Esophagus squamous epithelium (tissue), 5 donors: Measurements from ENCODE around the gene FAM118A. TPM values are rescaled to one million over a fixed set of nuclear protein-coding genes. Genes with fewer than 3 reads are reported as not detected.
A peak's percentile ranks its signal among the peaks of the same experiment; 100 is the strongest.
"Not testable (repeated sequence)": the region's sequence is repeated elsewhere in the genome, so short reads cannot be mapped to it uniquely, and the experiment has no call there.

Experiments
- DNase-seq: peaks from one replicate; lab custom pipeline; 2025; lab: John Stamatoyannopoulos, UW
- H3K27ac ChIP-seq, 4 donors: fragments of 200-600 bp; sonication (generic); one replicate each; pipeline ENCODE4 v1.5.1; 2016 to 2019; ENCODE audit warnings: mild to moderate bottlenecking in 1 of 4
- H3K27me3 ChIP-seq, 4 donors: fragments of 200-600 bp; sonication (generic); 1 replicate in 3 of 4; 2 replicates in 1 of 4; pipeline versions ENCODE4 v1.5.1 to v1.6.0; 2017 to 2021; ENCODE audit warnings: antibody characterized with exemption in 1 of 4
- H3K36me3 ChIP-seq, 3 donors: fragments of 200-600 bp; sonication (generic); one replicate each; pipeline ENCODE4 v1.5.1; 2016 to 2019
- H3K4me1 ChIP-seq, 3 donors: fragments of 200-600 bp; sonication (generic); one replicate each; pipeline ENCODE4 v1.5.1; 2017 to 2019
- H3K4me3 ChIP-seq, 4 donors: fragments of 200-600 bp; sonication (generic); 1 replicate in 3 of 4; 2 replicates in 1 of 4; pipeline ENCODE4 v1.5.1; 2016 to 2019; ENCODE audit warnings: mild to moderate bottlenecking in 2 of 4, moderate library complexity in 1 of 4
- H3K9me3 ChIP-seq, 3 donors: fragments of 200-600 bp; sonication (generic); one replicate each; pipeline ENCODE4 v1.5.1; 2016 to 2019
- POLR2A ChIP-seq, 4 donors: fragments of 450-650 bp; IDR thresholded peaks; one replicate each; pipeline ENCODE4 v1.6.1; 2017; ENCODE audit warnings: antibody characterized with exemption in 4 of 4, mild to moderate bottlenecking in 4 of 4, moderate library complexity in 3 of 4
- WGBS, 2 donors: methylation state at CpG; one replicate each; pipeline ENCODE4 v1.1.5; 2018; 5-methylcytosine and 5-hydroxymethylcytosine counted together
- intact Hi-C: fragments of 100-400 bp; cut with DNase I; formaldehyde crosslinking; loops from one replicate; pipeline ENCODE4 v1.15.0; 2022
- total RNA-seq, 4 donors: library from RNA; depleted of rRNA; stranded (reverse); fragments of >200 nt; gene quantifications; one replicate each; pipeline ENCODE4 v1.1.0, GENCODE V29; 2016
- TF ChIP-seq, protein P1 (sequence below), 6 experiments: fragments of 450-650 bp in 4 of 6; fragments of 200-600 bp in 2 of 6; sonication (generic) in 2 of 6; IDR thresholded peaks; one replicate each; pipeline ENCODE4 v1.5.1; 2016 to 2019; ENCODE audit warnings: antibody characterized with exemption in 6 of 6, mild to moderate bottlenecking in 4 of 6, moderate library complexity in 4 of 6
- donor health status: DM: yes; HTN: yes; CAD: no.

The FAM118A gene
- total RNA-seq = 10 to 100 TPM; 12.5 to 95.4 (median 18.8) TPM

DNA sequence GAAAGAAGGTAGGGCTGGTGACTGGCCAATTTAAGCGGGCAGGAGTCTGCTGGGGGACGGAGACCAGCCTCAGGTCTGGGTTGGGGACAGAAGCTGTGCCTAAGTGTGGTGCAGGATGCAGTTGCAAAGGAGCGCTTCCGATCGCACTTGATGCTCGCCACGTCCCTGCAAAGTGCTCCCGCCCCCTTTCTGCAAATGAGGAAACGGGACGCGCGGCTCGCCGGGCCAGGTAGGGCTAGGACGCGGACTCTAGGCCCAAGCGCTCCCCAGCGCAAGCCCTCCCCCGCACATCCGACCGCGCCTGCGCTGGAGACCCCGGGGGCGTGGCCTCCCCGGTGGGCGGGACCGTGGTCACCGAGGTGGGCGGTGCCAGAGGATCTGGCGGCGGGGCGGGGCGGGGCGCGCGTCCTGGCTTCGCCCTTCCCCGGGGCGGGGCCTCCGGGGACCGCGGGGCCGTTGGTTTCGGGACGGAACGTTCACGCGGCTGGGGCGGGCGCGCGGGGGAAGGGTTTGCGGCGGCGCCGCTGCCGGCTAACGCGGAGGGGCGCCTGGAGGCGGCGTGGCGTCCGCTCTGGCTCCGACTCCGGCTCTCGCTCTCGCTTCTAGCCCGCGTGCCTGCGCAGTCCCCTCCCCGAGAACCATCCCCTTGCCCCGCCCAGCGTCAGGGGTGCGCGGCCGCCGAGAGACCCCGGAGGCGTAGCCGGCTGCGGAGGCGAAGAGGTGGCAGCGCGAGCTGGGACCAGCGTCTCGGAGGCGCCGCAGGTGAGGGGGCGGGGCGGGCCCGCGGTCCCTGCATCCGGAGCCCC lies at the start of gene FAM118A:
TSS of gene FAM118A (plus strand) at position 513 of the 806 bp plus-strand sequence. CDS start 12,446 bp downstream, outside the sequence.
- no peaks in the 10 kb centered on the region for H3K36me3 ChIP-seq
- peak in 3 of 4 donors; percentile 10 to 90 (median 77) for TF ChIP-seq POLR2A (IDR thresholded peaks at IDR 0.05)
- TF ChIP-seq, protein P1, sequence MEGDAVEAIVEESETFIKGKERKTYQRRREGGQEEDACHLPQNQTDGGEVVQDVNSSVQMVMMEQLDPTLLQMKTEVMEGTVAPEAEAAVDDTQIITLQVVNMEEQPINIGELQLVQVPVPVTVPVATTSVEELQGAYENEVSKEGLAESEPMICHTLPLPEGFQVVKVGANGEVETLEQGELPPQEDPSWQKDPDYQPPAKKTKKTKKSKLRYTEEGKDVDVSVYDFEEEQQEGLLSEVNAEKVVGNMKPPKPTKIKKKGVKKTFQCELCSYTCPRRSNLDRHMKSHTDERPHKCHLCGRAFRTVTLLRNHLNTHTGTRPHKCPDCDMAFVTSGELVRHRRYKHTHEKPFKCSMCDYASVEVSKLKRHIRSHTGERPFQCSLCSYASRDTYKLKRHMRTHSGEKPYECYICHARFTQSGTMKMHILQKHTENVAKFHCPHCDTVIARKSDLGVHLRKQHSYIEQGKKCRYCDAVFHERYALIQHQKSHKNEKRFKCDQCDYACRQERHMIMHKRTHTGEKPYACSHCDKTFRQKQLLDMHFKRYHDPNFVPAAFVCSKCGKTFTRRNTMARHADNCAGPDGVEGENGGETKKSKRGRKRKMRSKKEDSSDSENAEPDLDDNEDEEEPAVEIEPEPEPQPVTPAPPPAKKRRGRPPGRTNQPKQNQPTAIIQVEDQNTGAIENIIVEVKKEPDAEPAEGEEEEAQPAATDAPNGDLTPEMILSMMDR (IDR thresholded peaks at IDR 0.05) = peak in 1 of 6 experiments; percentile 7
- intact Hi-C loops = no loop called here
- WGBS, 2 donors = 3 to 5% methylated on average over 5 to 7 of the region's 95 CpGs
- peak; percentile 78 for DNase-seq
- peaks cover 12 to 56% (median 21%) of the 10 kb centered on the region in 3 donors for H3K4me1 ChIP-seq
- no peaks in the 10 kb centered on the region for H3K9me3 ChIP-seq
- H3K27me3 ChIP-seq = no peaks in the 10 kb centered on the region
- peak within 1 kb of the TSS; percentile 86 to 95 (median 90) for H3K27ac ChIP-seq
- peak within 1 kb of the TSS; percentile 78 to 100 (median 87) for H3K4me3 ChIP-seq

GRCh38 chr22:45260395-45260759 lies 49.4 kb upstream of the FAM118A start:
- WGBS, 2 donors = 71 to 77% methylated on average over 8 to 9 of the region's 9 CpGs
- intact Hi-C loops = not testable (repeated sequence)

DNA sequence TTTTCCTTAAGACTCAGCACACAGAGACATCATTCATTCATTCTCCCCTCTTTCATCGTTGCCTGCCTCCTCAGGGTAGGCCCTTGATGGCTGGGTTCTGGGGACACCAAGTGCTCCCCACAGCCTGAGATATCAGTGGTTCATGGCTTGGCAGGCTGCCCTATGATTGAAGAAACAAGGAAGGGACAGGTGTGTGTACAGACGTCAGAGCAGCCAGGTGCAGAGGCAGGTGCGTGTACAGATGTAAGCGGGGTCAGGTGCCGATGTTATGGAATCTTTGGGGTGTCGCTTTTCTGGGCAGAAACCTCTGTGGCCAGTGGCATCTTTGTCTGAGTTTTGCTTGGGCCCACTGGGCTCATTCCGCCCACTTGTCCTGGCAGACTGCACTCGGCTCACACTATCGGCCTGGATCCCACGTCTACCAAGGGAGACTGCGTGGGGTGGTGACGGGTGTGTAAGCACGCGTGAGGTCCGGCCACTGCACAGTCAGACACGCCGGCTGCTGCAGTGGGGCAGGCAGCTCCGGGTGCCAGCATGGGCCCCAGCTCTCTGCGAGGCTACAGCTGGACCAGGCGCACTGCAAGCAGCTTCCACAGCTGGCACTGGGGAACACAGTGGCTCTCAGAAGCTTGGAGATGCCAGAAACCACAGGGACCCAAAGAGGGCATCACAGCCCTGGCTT lies 48.2 kb upstream of the FAM118A start:
- TF ChIP-seq, protein P1 (IDR thresholded peaks at IDR 0.05) = no peak
- no peak for TF ChIP-seq POLR2A (IDR thresholded peaks at IDR 0.05)
- Histone ChIP-seq H3K27me3 (no peaks in the 10 kb centered on the region), H3K4me1 (peaks cover 14 to 20% (median 14%) of the 10 kb centered on the region in 3 donors), H3K4me3 (no peak overlapping the region), H3K36me3 (no peaks in the 10 kb centered on the region), H3K9me3 (no peaks in the 10 kb centered on the region), H3K27ac (peak overlapping the region in 1 of 4 donors; percentile 2)
- intact Hi-C loops = no loop called here
- WGBS, 2 donors = 85 to 87% methylated on average over 7 to 16 of the region's 20 CpGs
- DNase-seq = no peak

More at GRCh38 chr22:45260395-45260759, 49.4 kb upstream of the FAM118A start:
- not testable (repeated sequence) for DNase-seq, H3K9me3 ChIP-seq, H3K36me3 ChIP-seq, H3K4me3 ChIP-seq, H3K27me3 ChIP-seq, H3K27ac ChIP-seq
- peaks cover 14 to 20% (median 14%) of the 10 kb centered on the region in 3 donors for H3K4me1 ChIP-seq

GRCh38 chr22:45262195-45262930 lies 47.4 kb upstream of the FAM118A start:
- WGBS, 2 donors = 73 to 80% methylated on average over 1 to 3 of the region's 13 CpGs
- intact Hi-C loops = no loop called here

More at GRCh38 chr22:45262195-45262930, 47.4 kb upstream of the FAM118A start:
- H3K36me3 ChIP-seq = no peaks in the 10 kb centered on the region
- H3K9me3 ChIP-seq = no peaks in the 10 kb centered on the region
- no peak for TF ChIP-seq POLR2A (IDR thresholded peaks at IDR 0.05)
- TF ChIP-seq, protein P1 (IDR thresholded peaks at IDR 0.05) = no peak
- H3K4me1 ChIP-seq = peaks cover 14 to 20% (median 14%) of the 10 kb centered on the region in 3 donors
- H3K27ac ChIP-seq = peak overlapping the region in 1 of 4 donors; percentile 2
- H3K27me3 ChIP-seq = no peaks in the 10 kb centered on the region
- DNase-seq = no peak
- H3K4me3 ChIP-seq = no peak overlapping the region
